Measurements from ENCODE around the gene RAB11FIP4. TPM values are rescaled to one million over a fixed set of nuclear protein-coding genes. Genes with fewer than 3 reads are reported as not detected.

RAB11FIP4 gene
- total RNA-seq, 2 donors from 2014 or later = 39.1 to 40.8 TPM

DNA sequence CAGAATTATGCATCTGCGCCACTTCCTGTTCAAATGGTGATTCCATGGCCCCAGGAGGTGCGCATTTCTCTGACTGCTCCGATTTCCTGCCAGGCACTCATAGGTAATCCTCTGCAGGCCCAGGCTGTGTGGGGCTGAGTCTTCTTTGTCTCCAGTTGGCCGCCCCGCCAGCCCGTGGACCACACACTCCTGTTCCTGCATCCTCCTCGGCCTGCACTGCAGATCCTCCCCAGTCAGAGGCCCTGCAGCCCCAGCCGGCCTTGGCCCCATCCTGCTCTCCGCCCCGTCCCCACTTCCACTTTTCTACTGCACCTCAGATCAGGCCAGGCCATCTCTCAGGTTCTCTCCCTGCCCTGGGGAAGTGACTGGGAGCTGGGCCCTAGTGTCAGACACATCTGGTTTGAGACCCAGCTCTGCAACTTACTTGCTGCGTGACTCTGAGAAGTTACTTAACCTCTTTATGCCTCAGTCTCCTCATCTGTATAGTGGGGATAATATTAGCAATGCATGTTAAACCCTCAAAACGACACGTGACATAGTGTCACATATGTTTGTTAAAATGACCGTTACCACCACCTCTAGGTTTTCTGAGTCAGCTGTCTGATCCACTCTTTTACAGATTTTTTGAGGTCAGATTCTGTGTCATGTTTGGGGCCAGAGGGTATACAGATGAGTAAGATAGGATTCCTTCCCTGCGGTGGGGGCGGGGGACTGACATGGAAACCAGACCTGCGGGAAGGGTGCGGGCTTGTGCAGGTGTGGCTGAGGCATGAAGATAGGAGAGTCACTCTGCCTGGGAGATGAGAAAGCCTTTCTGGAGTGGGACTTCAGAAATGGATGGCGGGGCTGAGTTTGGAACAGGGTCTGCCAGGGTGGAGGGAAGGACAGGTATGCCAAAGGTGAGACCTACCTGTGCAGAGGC, 12.8 kb downstream of the RAB11FIP4 start:
- DNase-seq (no peak), ATAC-seq (replicated peaks in 1 of 2) (peak in 1 of 2 donors; percentile 32)
- no peaks in the 10 kb centered on the region for H3K27me3 Mint-ChIP-seq (ENCODE audit: low read depth)
- no peaks in the 10 kb centered on the region for H3K36me3 Mint-ChIP-seq (ENCODE audit: insufficient read depth in 2 of 2)
- no peak overlapping the region for H3K27ac Mint-ChIP-seq
- H3K9me3 Mint-ChIP-seq = no peaks in the 10 kb centered on the region
- H3K4me3 Mint-ChIP-seq = no peak overlapping the region
- no peaks in the 10 kb centered on the region for H3K4me1 Mint-ChIP-seq (ENCODE audit: low read depth)

DNA sequence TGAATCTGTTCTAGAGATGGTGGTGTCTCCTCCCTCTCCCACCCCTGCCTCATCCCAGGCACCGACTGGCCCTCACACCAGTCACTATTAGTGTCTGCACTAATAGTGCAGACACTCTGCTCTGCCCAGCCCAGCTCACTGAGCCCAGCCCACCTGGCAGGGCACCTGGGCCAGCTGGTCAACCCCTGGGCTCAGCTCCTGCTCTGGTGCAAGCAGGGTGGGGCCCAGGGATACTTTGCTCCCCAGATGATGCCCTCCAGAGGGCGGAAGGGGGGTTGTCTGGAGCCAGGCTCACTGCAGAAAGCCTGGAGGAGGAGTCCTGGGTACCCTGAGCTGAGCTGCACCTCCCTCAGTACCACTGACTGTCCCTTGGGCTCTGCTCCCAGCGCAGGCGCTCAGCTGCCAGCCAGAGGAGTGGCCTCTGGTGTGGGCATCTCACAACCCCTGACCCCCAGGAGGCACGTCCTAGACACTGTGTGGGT, 14.5 kb downstream of the RAB11FIP4 start:
- no peaks in the 10 kb centered on the region for H3K27me3 Mint-ChIP-seq (ENCODE audit: low read depth)
- no peaks in the 10 kb centered on the region for H3K4me1 Mint-ChIP-seq (ENCODE audit: low read depth)
- DNase-seq (no peak), ATAC-seq (replicated peaks in 1 of 2) (no peak)
- H3K4me3 Mint-ChIP-seq = no peak overlapping the region
- no peak overlapping the region for H3K27ac Mint-ChIP-seq
- H3K36me3 Mint-ChIP-seq (ENCODE audit: insufficient read depth in 2 of 2) = no peaks in the 10 kb centered on the region
- no peaks in the 10 kb centered on the region for H3K9me3 Mint-ChIP-seq

DNA sequence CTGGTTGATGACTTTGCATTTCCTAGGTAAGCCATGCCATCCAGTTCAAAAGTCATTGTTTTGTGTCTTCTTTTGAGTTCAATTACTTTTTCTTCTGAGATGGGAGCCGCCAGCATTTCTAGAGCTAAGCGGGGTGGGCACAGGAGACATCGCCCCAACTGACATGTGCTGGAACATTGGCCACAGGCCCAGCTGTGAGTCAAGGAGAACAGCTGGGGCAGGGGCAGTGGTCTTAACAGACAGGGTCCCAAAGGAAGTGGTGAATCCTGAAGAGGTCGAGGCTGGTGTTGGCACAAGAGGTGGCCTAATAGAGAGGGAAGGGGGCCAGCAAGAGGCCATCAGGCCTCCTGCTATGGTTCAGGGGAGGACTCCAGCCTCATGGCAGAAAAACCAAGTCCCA, 17.1 kb downstream of the RAB11FIP4 start:
- H3K4me1 Mint-ChIP-seq (ENCODE audit: low read depth) = no peaks in the 10 kb centered on the region
- no peak overlapping the region for H3K27ac Mint-ChIP-seq
- DNase-seq = no peak
- no peaks in the 10 kb centered on the region for H3K36me3 Mint-ChIP-seq (ENCODE audit: insufficient read depth in 2 of 2)
- H3K27me3 Mint-ChIP-seq (ENCODE audit: low read depth) = no peaks in the 10 kb centered on the region
- ATAC-seq (replicated peaks in 1 of 2) = no peak
- no peak overlapping the region for H3K4me3 Mint-ChIP-seq
- no peaks in the 10 kb centered on the region for H3K9me3 Mint-ChIP-seq

DNA sequence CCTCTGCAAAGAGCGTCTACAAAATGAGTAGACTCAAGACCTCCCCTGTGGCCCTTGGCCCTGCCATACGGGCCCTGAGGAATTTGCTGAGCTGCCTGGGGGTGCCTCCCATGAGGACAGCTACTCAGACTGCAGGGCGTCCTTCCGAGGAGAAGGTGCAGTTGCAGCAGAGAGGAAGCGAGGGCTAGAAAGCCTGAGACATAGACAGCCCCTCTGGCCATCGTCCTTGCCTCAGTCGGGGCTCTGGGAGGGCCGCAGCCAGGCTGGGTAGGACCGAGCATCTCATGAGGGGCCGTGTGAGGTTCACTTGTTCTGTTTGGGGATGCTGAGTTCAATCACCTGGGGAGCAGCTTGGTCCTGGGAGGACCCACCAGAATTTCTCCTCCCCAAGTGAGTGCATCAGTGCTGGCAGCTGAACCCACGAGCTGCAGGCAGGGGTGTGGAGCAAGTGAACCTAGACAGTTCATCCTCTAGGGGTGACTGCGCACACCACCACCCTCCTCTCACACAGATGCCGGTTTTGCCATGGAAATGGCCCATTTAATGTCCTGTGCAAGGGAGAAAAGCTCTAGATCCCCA, 20.3 kb downstream of the RAB11FIP4 start:
- H3K9me3 Mint-ChIP-seq = no peaks in the 10 kb centered on the region
- no peak for ATAC-seq (replicated peaks in 1 of 2)
- H3K36me3 Mint-ChIP-seq (ENCODE audit: insufficient read depth in 2 of 2) = no peaks in the 10 kb centered on the region
- no peak overlapping the region for H3K27ac Mint-ChIP-seq
- no peak overlapping the region for H3K4me3 Mint-ChIP-seq
- H3K27me3 Mint-ChIP-seq (ENCODE audit: low read depth) = no peaks in the 10 kb centered on the region
- DNase-seq = no peak
- H3K4me1 Mint-ChIP-seq (ENCODE audit: low read depth) = no peaks in the 10 kb centered on the region

DNA sequence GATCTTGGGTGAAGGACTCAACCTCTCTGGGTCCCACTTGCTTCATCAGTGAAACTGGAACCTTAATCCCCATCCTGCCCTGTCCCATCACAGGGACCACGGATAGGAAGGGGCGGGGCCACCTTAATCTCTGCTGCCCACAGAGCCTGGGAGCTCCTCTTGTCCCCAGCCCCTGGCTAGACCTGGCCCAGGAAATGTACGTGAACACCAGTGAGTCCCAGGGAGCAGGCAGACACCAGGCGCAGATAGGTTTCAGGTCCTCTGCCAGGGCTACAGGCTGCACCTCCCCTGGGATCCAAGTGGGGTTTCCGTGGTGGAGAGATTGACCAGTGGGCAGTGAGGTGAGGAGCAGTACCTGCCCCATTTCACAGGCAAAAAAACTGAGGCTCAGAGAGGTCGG, 21.0 kb downstream of the RAB11FIP4 start:
- Mint-ChIP-seq H3K4me3 (no peak overlapping the region), H3K9me3 (no peaks in the 10 kb centered on the region), H3K4me1 (ENCODE audit: low read depth) (no peaks in the 10 kb centered on the region), H3K27me3 (ENCODE audit: low read depth) (no peaks in the 10 kb centered on the region), H3K27ac (no peak overlapping the region), H3K36me3 (ENCODE audit: insufficient read depth in 2 of 2) (no peaks in the 10 kb centered on the region)
- ATAC-seq (replicated peaks in 1 of 2) = no peak
- DNase-seq = no peak

DNA sequence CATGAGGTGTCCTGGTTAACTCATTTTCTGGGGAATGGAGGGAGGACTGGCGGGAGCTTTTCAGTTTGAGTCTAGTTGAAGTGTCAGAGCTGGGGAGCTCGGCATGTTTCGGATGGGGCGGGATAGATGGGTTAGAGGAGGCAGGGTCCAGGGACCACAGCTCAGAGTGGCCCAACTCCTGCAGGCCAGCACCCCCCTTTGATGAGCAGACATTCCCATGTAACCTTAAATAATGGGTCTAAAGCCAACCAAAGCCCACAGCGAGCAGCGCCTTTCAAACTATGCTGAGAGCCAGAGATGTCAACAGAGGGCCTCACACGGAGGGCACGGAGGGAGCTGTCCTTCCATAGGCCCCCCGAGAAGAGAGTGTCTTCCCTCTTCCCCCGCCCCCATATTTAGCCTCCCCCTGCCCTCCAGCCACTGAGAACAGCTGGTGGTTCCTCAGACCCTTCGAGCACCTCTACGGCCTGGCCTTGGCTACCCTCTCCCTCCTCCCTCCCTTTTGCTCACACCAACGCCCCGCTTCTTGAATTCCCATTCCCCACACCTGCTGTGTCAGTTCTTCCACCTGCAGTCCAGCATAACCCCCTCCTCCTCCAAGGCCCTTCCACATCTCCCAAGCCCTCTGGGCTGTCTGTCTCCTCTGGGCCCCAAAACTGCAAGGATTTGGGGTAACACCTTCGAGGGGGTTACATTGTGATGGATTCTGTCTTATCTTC, 21.8 kb downstream of the RAB11FIP4 start:
- H3K4me1 Mint-ChIP-seq (ENCODE audit: low read depth) = no peaks in the 10 kb centered on the region
- no peaks in the 10 kb centered on the region for H3K27me3 Mint-ChIP-seq (ENCODE audit: low read depth)

DNA sequence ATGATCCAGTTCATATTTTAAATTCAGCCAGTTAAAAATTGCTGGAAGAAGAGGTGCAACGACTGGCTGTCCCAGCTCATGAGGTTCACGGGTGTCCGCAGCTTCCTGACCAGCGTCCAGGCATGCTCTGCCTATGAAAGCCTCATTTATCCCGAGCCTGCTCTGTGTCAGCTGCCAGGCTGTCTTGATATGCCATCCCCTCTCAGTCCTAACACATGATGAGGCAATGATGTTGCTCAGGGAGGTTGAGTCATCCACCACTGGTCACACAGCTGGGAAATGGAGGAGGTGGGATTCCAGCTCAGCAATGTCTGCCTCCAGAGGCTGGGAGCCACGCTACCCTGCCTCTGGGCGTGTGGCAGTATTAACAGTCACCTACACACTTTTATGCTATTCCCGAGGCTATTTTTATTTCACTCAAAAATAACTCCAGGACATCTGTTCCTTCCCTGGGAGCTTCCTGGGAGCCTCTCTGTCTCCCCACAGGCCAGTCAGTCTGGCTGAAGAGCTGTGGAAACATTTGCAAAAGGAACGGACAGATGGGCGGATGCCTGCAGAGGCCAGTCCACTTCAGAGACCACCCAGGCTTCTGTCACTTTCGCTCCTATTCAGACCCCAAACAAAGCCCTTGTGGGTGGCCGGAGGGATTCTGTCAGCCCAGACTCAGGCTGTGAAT, 22.5 kb downstream of the RAB11FIP4 start:
- Mint-ChIP-seq H3K27ac (no peak overlapping the region), H3K4me3 (no peak overlapping the region), H3K36me3 (ENCODE audit: insufficient read depth in 2 of 2) (no peaks in the 10 kb centered on the region), H3K9me3 (no peaks in the 10 kb centered on the region), H3K4me1 (ENCODE audit: low read depth) (no peaks in the 10 kb centered on the region), H3K27me3 (ENCODE audit: low read depth) (no peaks in the 10 kb centered on the region)
- DNase-seq (no peak), ATAC-seq (replicated peaks in 1 of 2) (no peak)

More for the DNA sequence above, 21.8 kb downstream of the RAB11FIP4 start:
- ATAC-seq (replicated peaks in 1 of 2) = no peak
- Mint-ChIP-seq H3K27ac (no peak overlapping the region), H3K36me3 (ENCODE audit: insufficient read depth in 2 of 2) (no peaks in the 10 kb centered on the region), H3K4me3 (no peak overlapping the region), H3K9me3 (no peaks in the 10 kb centered on the region)
- DNase-seq = no peak

DNA sequence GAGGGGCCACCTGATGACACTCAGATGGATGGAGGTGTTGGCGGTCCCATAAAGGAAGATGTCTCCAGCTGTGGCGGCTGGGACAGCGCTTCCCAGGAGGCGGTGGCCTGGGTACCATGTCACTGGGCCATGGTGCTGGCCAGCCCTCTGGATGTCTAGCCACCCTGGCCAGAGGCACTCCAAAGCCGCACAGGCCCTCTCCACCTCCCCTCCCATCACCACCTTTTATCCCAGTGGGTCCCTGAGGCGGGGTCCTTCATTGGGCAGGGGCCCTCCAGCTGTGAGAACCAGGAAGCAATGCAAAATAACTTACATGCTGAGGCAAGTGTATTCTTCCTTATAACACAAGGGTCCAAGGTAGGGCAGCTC, 23.1 kb downstream of the RAB11FIP4 start:
- H3K27me3 Mint-ChIP-seq (ENCODE audit: low read depth) = no peaks in the 10 kb centered on the region
- H3K27ac Mint-ChIP-seq = no peak overlapping the region
- no peaks in the 10 kb centered on the region for H3K9me3 Mint-ChIP-seq
- DNase-seq (no peak), ATAC-seq (replicated peaks in 1 of 2) (no peak)
- H3K4me3 Mint-ChIP-seq = no peak overlapping the region
- no peaks in the 10 kb centered on the region for H3K4me1 Mint-ChIP-seq (ENCODE audit: low read depth)
- H3K36me3 Mint-ChIP-seq (ENCODE audit: insufficient read depth in 2 of 2) = no peaks in the 10 kb centered on the region

DNA sequence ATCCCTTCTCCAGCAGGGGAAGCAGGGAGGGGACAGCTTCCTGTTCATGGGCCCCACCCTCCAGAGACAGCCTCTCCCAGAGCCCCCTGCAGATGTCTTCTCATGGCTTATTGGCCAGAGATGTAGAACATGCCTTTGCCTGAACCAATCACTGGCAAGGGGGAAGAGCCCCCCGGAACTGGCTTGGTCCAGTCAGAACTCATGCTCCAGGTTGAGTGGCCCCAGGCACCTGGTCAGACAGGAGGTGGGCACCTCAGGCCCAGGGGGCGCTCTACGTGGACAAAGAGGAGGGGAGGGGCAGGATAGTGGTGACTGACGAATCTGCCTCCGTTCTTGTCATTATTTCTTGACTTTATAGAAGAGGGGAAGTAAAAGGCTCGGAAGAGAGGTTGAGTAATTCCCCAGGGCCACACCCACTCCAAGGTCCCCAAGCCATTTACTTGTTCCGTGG, 23.6 kb downstream of the RAB11FIP4 start:
- Mint-ChIP-seq H3K9me3 (no peaks in the 10 kb centered on the region), H3K27me3 (ENCODE audit: low read depth) (no peaks in the 10 kb centered on the region), H3K27ac (no peak overlapping the region), H3K4me3 (no peak overlapping the region), H3K4me1 (ENCODE audit: low read depth) (no peaks in the 10 kb centered on the region), H3K36me3 (ENCODE audit: insufficient read depth in 2 of 2) (no peaks in the 10 kb centered on the region)
- ATAC-seq (replicated peaks in 1 of 2) (no peak), DNase-seq (no peak)

DNA sequence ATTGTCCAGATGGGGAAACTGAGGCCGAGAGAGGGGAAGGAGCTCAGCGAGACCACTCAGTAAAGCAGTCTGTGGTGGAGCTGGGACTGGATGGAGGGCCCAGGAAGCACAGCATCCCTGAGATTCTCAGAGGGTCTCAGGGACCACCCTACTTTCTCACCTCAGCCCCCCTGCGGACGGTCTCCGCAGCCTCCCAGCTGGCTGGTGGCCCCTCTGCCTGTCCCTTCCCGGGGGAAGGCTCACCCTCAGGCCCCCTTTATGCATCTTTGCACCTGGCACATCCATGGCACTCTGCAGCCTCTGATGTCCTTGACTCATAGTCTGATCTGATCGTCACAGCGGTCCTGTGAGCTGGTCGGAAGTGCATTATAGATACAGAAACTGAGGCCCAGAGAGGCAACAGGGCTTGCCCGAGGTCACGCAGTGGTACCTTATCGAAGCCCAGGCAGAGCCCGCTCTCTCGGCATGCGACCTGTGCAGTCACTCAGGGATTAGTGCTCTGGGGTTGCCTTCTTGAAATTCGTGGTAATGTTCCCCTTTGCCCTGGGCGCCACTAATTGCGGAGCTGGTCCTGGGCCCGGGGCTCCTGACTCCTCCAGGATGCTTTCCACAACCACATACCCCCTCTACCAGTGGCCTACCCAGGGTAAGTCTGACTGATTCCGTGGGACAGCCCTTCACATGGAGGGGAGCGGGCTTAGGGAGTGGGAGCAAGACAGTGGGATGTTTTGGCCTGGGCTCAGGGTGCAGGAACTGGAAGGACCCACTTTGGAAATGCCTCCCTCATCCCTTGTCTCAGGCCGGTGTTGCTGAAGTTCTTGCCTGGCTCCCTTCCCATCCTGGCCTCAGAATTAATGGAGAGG, 24.4 kb downstream of the RAB11FIP4 start:
- H3K9me3 Mint-ChIP-seq = no peaks in the 10 kb centered on the region
- no peak overlapping the region for H3K27ac Mint-ChIP-seq
- H3K27me3 Mint-ChIP-seq (ENCODE audit: low read depth) = no peaks in the 10 kb centered on the region
- H3K36me3 Mint-ChIP-seq (ENCODE audit: insufficient read depth in 2 of 2) = no peaks in the 10 kb centered on the region
- no peak for ATAC-seq (replicated peaks in 1 of 2)
- no peak for DNase-seq
- H3K4me1 Mint-ChIP-seq (ENCODE audit: low read depth) = no peaks in the 10 kb centered on the region
- H3K4me3 Mint-ChIP-seq = no peak overlapping the region

DNA sequence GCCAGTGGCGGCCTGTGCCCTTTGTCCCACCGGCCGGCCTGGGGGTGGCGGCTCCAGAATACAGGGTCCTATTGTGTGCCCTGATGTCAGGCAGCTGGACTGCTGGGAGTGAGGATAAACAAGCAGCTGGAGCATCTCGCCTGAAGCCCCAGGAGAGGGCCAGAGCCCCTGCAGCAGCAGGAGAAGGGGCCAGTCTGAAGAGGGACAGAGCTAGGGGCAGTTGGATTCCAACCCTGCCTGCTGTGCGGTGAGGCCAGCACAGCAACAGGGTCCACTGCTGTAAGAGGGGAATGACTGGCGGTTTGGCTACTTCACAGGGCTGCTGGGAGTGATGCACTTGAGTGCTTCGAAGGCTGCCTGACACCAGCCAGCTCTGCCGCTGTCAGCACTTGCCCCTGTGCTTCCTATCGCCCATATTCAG, 25.0 kb downstream of the RAB11FIP4 start:
- DNase-seq = no peak
- H3K4me1 Mint-ChIP-seq (ENCODE audit: low read depth) = no peaks in the 10 kb centered on the region
- H3K36me3 Mint-ChIP-seq (ENCODE audit: insufficient read depth in 2 of 2) = no peaks in the 10 kb centered on the region
- H3K4me3 Mint-ChIP-seq = no peak overlapping the region
- H3K9me3 Mint-ChIP-seq = no peaks in the 10 kb centered on the region
- no peak for ATAC-seq (replicated peaks in 1 of 2)
- H3K27ac Mint-ChIP-seq = no peak overlapping the region
- no peaks in the 10 kb centered on the region for H3K27me3 Mint-ChIP-seq (ENCODE audit: low read depth)

DNA sequence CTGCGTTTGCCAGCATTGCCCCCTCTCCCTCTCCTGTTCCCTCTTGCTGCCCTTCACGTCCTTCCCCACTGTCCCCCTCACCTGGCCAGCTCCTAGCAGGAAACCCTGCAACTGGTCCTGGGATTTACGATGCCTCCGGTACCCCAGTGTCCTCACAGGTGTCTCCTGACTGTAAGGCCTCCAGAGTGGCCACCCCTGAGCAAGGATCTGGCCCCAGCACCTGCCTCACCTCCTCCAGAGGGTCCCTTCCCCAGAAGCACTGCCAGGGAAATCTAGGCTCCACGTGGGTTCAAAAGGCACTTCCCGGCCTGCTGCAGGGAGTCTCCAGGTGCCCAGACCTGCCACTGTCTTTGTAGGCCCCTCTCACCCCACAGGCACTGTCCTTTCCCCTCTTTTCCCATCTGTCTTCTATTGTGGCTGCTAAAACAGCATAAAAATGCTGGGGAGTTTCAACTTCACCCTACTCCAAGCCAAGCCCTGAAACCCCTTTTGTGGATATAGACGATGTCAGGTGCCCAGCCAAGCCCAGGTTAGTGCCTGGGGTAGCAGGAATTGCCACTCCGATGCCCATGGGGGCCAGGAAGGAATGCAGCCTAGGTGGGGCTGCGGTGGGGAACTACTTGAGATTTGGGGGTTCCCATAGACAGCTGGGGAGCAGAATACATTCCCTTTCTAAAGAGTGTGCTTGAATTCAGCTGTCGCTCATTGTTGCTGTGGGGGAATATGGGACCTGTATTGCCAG, 25.7 kb downstream of the RAB11FIP4 start:
- H3K27ac Mint-ChIP-seq = no peak overlapping the region
- no peaks in the 10 kb centered on the region for H3K27me3 Mint-ChIP-seq (ENCODE audit: low read depth)
- H3K36me3 Mint-ChIP-seq (ENCODE audit: insufficient read depth in 2 of 2) = no peaks in the 10 kb centered on the region
- no peak overlapping the region for H3K4me3 Mint-ChIP-seq
- no peaks in the 10 kb centered on the region for H3K9me3 Mint-ChIP-seq
- no peak for DNase-seq
- H3K4me1 Mint-ChIP-seq (ENCODE audit: low read depth) = no peaks in the 10 kb centered on the region
- no peak for ATAC-seq (replicated peaks in 1 of 2)
